ENCODE data around the gene PPP3R1. TPM values are rescaled to one million over a fixed set of nuclear protein-coding genes. Genes with fewer than 3 reads are reported as not detected.

Gene PPP3R1
- total and polyA plus RNA-seq, 9 of the 15 experiments (the other 6 are each of a cell fraction or from before 2014, with no cell fraction given), result 3.7 to 70.0 (median 24.8) TPM

- no peak for TF ChIP-seq ETS1 (conservative IDR thresholded peaks at IDR 0.05; ENCODE audit: control insufficient read depth, low read depth, low read length)
- no peak for TF ChIP-seq L3MBTL2 (IDR thresholded peaks at IDR 0.05)
- no peak for TF ChIP-seq SMAD4 (CRISPR knock-in tag; conservative IDR thresholded peaks at IDR 0.05)
- TF ChIP-seq GATAD2A (IDR thresholded peaks at IDR 0.05), result no peak
These were observed 3.5 kb downstream of the PPP3R1 start (continued) for GRCh38 chr2:68248806-68249205.

GRCh38 chr2:68248361-68248760 is 4.0 kb downstream of the PPP3R1 start:
- ChIA-PET CTCF (ENCODE audit: low intra/inter-chr PET ratio) (no interaction called here), POLR2A (no interaction called here)
- H3K9me1 ChIP-seq (ENCODE audit: control insufficient read depth, insufficient read depth, low read length), result no peaks in the 10 kb centered on the region
- FAIRE-seq (no peak), ATAC-seq (no peak), DNase-seq (ENCODE audit: extremely low read depth in 1 of 4, low spot score in 3 of 4) (no peak)
- H3K4me2 ChIP-seq (ENCODE audit: insufficient read depth, low read length), result peak overlapping the region; percentile 26
- peak overlapping the region in 1 of 2 experiments; percentile 93; a peak in 2 of 4 replicates for H3K9ac ChIP-seq (ENCODE audit: insufficient read depth in 1 of 2, low read depth in 2 of 2, low read length in 2 of 2)
- no peak overlapping the region for H3K27ac ChIP-seq (ENCODE audit: extremely low read depth, low read depth, low read length)
- in situ Hi-C loops (cut with MboI), result no loop called here
- peaks cover 26% of the 10 kb centered on the region for H3K36me3 ChIP-seq (ENCODE audit: control insufficient read depth, insufficient read depth, low read length)
- peaks cover 7 to 32% of the 10 kb centered on the region in 2 experiments; a peak in 4 of 5 replicates for H3K4me1 ChIP-seq (replicated peaks in 1 of 2; ENCODE audit: control insufficient read depth in 2 of 2, insufficient read depth in 2 of 2, low read length in 2 of 2)
- H3K4me3 ChIP-seq, result no peak overlapping the region
- peaks cover 92% of the 10 kb centered on the region for H3K79me2 ChIP-seq (ENCODE audit: control insufficient read depth, insufficient read depth, low read length)
- intact Hi-C loops (cut with micrococcal nuclease), result loop anchor here (2.0 to 10.0 kb wide), 2 partner anchors 18 to 64 kb away; no protein-coding TSS in a partner anchor
- WGBS (ENCODE audit: insufficient coverage, low coverage, missing lambda C conversion rate), result 55% methylated on average over 3 of the region's 3 CpGs
- H2AFZ ChIP-seq (ENCODE audit: low read depth, low read length), result no peak overlapping the region
- no peaks in the 10 kb centered on the region for H3K27me3 ChIP-seq (ENCODE audit: control insufficient read depth in 2 of 2, insufficient read depth in 2 of 2, low read length in 2 of 2)
- no TSS peak for BruUV-seq (replicated peaks)
- H3K9me3 ChIP-seq (replicated peaks; ENCODE audit: control insufficient read depth, insufficient read depth, low read depth, low read length), result no peaks in the 10 kb centered on the region
- H4K20me1 ChIP-seq (replicated peaks; ENCODE audit: control insufficient read depth, insufficient read depth, low read length), result peaks cover 47% of the 10 kb centered on the region
- TF ChIP-seq SNRNP70 (optimal IDR thresholded peaks at IDR 0.05; ENCODE audit: low read depth, low read length) (no peak), MGA (IDR thresholded peaks at IDR 0.05) (no peak), KAT8 (IDR thresholded peaks at IDR 0.05; ENCODE audit: low read depth) (no peak), XRCC3 (IDR thresholded peaks at IDR 0.05) (no peak), HES1 (IDR thresholded peaks at IDR 0.05; ENCODE audit: low read depth) (no peak)

All from K562 (cell line).